NCI-H146 treated with DMSO at 0.1 percent for 48 hours (cell line): ENCODE results near the gene PAPSS1.
"Not testable (repeated sequence)": the region's sequence is repeated elsewhere in the genome, so short reads cannot be mapped to it uniquely, and the experiment has no call there.

Experiments used
- DNase-seq: peaks from one replicate; lab custom pipeline; 2025; ENCODE audit not compliant: unreplicated experiment; lab: John Stamatoyannopoulos, UW

Gene PAPSS1

DNA sequence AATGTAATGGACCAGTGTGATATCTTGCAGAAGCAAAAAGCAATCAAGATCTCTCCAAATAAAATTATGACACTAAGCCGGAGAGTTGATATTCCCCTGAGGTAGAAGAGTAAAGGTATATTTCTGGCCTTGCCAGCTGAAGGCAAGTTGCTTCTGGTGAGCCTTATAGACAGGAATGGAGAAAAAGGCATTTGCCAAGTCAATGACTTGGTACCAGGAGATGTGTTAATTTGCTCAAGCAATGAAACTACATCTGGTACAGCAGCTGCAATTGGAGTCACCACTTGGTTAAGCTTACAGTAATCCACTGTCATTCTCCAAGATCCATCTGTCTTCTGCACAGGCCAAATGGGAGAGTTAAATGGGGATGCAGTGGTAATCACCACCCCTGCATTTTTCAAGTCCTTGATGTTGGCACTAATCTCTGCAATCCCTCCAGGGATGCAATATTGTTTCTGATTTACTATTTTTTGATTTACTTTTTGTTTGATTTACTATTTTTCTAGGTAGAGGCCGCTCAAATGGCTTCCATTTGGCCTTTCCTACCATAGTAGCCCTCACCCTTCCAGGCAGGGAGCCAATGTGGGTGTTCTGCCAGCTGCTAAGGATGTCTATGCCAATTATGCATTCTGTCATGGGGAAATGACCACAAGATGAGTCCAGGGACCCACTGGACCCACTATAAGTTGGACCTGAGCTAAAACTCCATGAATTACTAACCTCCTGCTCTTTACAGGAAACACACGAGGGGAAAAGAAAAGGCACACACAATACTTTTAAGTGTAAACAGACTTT, 6.3 kb upstream of the PAPSS1 start:
- DNase-seq, result not testable (repeated sequence)

- no peak for DNase-seq
Observed at GRCh38 chr4:107725281-107725859, 5.3 kb upstream of the PAPSS1 start.

- not testable (repeated sequence) for DNase-seq
Observed at GRCh38 chr4:107723331-107723730, 3.3 kb upstream of the PAPSS1 start.

DNA sequence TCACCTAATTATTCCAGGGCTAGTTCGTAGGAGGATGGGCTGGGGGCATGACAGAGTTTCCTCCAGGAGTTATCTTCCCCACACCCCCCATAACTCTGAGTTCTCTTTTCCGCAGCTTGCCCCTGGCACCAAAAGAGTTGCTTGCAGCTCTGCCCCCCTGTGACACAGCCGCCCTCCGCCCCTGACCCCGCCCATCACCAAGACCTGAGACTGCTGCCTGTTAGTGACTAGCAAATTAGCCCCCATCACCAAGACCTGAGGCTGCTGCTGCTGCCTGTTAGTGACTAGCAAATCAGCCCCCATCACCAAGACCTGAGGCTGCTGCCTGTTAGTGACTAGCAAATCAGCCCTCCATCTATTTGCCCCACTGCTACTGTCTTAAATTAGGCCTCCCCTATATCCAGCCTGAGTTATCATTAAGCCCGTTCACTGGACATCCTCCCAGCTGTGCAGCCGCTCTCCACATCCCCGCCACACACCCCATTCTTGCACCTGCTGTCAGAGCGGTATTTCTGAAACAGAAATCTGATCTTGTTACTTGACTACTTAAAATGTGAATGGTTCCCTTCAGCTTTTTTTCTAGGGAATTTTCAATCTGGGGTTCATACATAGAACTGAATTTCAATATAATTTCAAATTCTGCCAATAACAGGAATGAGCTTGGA, 1.5 kb upstream of the PAPSS1 start:
- DNase-seq, result peak; percentile 59

- DNase-seq, result no peak
Observed at GRCh38 chr4:107719207-107719921, 670 bp downstream of the PAPSS1 start.

DNA sequence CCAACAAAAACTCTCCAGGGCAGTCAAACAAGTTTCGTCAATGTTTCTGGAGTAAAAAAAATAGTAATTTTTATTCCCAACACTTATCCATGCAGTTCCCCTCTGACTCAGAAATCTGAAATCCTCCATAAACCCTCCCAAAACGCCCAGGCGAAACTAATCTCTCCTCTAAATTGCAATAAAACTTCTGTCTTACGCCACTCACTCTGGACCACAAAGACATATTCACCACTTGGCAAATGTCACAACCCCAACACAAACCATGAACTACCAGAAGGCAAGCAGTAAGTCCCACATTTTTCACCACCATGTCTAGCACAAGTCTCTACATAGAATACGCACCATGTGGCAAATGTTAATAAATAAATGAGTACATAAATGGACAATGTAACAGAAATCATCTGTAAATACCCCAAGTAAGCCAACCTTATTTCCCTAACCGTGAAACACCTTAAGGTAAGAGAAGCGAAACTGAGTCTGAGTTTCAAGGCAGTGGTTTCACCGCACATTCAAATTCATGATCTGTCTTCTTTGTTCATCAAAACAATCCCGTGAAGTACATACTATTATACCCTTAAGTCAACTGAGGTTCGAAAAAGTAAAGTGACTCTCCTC, 1.6 kb downstream of the PAPSS1 start:
- DNase-seq, result no peak

GRCh38 chr4:107714256-107714655, 5.8 kb downstream of the PAPSS1 start:
- DNase-seq, result no peak

GRCh38 chr4:107712236-107712635, 7.8 kb downstream of the PAPSS1 start:
- DNase-seq, result no peak

DNA sequence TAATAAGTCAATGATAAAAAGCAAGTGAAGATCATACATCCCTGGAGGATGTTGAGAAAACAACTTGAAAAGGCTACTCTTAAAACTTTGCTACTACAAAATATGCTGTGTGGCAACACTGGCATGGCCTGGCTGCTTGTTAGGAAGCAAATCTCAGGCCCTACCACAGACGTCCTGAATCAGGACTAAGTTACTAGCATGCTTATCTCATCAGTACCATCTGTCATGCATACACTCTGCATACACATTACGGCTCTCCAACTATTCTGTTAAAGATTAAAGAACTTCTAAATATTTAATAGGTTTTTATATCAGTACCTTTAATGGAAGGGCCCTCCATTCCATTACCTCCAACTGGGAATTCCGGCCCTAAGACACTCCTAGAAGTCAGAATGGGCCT, 8.2 kb downstream of the PAPSS1 start:
- no peak for DNase-seq

- DNase-seq, result no peak
Observed at GRCh38 chr4:107710493-107711459, 9.3 kb downstream of the PAPSS1 start.

DNA sequence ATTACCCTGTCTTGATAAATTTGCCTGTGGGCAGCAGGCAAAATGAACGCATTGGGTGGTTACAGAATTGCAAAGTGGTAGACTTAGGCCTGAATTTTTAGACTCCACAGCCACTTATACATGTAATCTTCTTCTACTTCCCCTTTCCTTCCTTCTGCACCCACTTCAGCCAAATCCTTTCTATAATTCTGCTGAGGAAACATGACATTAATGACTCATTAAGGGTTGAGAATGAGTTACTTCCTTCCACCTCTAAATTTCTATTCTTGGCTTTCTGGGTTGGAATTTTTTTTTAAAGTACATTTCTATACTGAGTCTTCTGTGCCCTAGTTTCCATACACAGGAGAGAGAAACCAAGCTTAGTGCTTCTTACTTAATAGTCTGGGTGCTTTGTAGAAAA, 10.1 kb downstream of the PAPSS1 start:
- DNase-seq, result no peak

GRCh38 chr4:107708225-107708624, 11.8 kb downstream of the PAPSS1 start:
- no peak for DNase-seq

DNA sequence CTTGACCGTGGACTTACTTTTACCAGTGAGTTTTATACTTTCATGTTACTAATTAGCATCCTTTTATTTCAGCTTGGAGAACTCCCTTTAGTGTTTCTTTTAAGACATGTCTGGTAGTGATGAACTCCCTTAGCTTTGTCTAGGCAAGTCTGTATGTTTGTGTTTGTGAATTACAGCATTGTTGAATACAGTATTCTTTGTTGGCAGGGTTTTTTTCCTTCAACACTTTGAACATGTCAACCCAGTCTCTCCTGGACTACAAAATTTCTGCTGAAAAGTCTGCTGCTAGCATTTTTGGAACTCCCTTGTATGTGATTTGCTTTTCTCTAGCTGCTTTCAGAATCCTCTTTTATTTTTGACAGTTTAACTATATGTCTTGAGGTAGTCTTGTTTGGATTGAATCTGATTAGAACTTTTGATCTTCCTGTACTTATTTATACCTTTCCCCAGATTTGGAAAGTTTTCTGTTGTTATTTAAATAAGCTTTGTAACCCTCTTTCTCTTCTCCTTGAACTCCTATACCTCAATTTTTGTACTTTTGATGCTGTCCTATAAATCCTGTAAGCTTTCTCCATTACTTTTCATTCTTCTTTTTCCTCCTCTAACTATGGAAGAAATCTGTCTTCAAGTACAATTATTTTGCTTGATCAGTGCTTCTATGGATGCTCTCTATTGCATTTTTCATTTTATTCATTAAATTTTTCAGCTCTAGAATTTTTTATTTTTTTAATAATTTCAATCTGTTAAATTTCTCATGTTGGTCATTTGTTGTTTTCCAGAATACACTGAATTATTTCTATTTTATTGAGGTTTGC, 14.1 kb downstream of the PAPSS1 start:
- DNase-seq, result no peak

DNA sequence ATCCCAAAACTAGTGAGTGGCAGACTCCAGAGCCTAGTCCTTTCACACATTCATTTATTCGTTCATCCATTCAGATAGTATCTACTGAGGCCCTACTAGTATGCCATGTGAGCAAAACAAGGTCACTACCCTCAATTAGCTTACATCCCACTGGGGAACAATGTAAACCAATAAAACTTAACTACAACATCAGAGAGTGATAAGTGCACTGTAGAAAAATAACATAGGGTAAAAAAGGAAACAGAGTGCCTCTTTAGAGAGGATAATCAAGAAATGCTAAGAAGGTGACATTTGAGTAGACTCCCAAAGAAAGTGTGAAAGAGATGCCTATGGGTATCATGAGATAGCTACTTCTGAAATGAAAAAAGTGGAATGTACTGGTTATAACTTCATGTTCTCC, 18.5 kb downstream of the PAPSS1 start:
- no peak for DNase-seq

DNA sequence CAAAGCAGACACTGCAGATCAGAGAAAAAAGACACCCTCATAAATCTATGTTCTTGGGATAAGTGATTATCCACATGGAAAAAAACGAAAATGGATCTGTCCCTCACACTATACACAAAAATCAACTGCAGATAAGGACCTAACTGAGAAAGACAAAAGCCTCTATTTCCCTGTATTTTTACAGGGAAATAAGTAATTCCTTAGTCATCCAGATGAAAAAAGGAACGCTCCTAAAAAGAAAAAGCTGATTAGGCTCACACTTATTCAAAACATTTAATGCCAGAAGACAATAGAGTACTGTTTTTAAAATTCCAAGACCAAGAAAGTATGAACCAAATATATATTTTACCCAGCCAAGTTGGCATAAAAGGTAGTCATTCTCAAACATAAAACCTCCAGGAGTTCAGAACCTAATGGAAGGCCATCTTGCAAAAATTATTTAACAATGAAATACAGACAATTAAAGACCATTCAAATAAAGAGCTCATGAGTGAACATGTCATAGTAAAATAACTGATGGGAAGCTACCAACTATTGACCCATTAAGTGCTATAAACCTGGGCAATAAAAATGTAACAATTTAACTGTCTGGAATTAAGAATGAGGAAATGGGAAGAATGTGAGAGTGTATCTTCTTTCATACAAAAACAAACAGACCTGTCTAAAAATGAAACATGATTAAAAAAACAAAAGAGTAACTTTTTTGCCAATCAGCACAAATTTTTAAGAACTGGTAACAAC, 20.4 kb downstream of the PAPSS1 start:
- DNase-seq, result no peak

DNA sequence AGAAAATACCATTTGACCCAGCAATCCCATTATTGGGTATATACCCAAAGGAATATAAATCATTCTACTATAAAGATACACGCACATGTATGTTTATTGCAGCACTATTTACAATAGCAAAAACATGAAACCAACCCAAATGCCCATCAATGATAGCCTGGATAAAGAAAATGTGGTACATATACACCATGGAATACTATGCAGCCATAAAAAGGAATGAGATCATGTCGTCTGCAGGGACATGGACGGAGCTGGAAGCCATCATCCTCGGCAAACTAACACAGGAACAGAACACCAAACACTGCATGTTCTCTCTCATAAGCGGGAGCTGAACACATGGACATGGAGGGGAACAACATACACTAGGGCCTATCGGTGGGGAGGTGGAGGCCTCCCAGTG, 23.8 kb downstream of the PAPSS1 start:
- DNase-seq, result not testable (repeated sequence)

GRCh38 chr4:107693132-107693531, 26.9 kb downstream of the PAPSS1 start:
- no peak for DNase-seq

GRCh38 chr4:107692202-107692601, 27.8 kb downstream of the PAPSS1 start:
- no peak for DNase-seq
